Skeletal muscle cell (primary cell): ENCODE results near the gene SIM2.

ENCODE experiments used
- DNase-seq: peaks from one replicate; pipeline ENCODE4 v3.0.0-alpha.2; 2010; ENCODE audit warnings: low read depth
- H3K4me3 ChIP-seq: 2 replicates; pipeline ENCODE4 v1.5.1; 2011; ENCODE audit warnings: low read depth, mild to moderate bottlenecking, control low read depth, low read length, moderate library complexity

Gene SIM2

GRCh38 chr21:36684957-36685714, 13.8 kb upstream of the SIM2 start:
- no peak overlapping the region for H3K4me3 ChIP-seq
- no peak for DNase-seq

DNA sequence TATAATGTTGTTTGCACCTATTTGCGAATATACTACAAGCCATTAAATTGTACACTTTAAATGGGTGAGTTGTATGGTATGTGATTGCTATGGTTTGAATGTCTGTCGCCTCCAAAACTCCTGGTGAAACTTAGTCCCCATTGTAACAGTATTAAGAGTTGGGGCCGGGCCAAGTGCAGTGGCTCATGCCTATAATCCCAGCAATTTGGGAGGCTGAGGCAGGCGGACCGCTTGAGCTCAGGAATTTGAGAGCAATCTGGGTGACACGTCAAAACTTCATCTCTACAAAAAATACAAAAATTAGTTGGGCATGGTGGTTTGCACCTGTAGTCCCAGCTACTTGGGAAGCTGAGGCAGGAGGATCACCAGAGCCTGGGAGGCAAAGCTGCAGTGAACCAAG, 12.0 kb upstream of the SIM2 start:
- DNase-seq, result no peak
- H3K4me3 ChIP-seq, result no peak overlapping the region

GRCh38 chr21:36688324-36688723, 10.6 kb upstream of the SIM2 start:
- no peak overlapping the region for H3K4me3 ChIP-seq
- no peak for DNase-seq

- H3K4me3 ChIP-seq, result no peak overlapping the region
- DNase-seq, result no peak
Observed at GRCh38 chr21:36689324-36689723, 9.6 kb upstream of the SIM2 start.

GRCh38 chr21:36690628-36691554, 8.0 kb upstream of the SIM2 start:
- H3K4me3 ChIP-seq, result no peak overlapping the region
- no peak for DNase-seq

- no peak overlapping the region for H3K4me3 ChIP-seq
- DNase-seq, result no peak
Observed at GRCh38 chr21:36691555-36692041, 7.3 kb upstream of the SIM2 start.

GRCh38 chr21:36692114-36692834, 6.6 kb upstream of the SIM2 start:
- H3K4me3 ChIP-seq, result no peak overlapping the region
- DNase-seq, result no peak

DNA sequence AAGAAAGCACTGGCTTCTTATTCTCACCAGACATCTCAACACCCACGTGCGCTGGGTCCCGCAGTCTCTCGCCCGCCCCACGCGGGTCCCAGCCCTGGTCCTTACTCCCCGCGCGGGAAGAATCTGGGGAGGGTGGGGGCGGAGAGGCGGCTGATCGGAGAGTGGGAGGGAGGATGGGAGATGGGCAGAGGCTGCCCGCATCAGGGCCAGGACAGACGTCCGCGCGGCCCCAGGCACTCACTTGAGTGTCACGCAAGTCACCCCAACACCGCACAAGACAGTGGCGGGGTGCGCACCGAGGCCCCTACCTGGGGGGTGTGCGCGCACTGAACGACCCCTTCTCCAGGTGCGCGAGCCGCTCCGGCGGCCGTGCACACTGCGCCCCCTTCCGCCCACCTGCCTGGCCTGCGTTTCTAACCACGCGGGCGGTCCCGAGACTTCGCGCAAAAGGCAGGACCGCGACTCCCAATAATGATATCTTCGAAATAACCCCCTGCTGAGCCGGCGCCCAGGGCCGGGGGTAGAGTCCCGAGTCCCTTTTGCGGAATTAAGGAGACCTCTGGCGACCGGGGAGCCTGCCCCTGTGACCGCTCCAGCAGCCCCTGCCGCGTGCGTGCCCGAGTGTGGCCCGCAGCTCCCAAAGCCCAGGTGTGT, 6.0 kb upstream of the SIM2 start:
- peak overlapping the region; percentile 5 for H3K4me3 ChIP-seq
- no peak for DNase-seq

DNA sequence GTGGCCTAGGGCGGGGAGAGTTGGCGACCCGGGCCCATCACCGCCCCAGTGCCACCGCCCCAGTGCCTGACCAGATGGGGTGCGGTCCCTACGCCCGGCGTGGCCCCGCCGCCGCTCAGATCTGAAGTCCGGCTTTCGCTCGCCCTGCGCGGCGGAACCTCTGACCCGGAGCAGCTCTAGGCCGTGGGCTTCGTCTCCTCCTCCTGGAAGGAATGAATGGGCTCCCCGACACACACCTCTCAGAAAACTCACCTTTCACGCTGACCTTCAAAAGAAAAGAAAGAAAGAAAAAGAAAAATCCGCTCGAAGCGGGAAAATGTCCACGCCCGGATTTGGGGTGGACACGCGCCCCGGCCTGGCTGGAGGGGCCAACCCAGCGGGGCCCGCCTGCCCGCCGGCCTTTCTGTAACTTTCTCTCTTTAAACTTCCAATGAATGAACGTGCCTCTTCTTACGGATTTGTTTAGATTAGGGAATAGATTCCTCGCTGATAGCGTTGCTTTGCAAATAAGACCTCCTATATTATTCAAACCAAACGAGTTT, 5.4 kb upstream of the SIM2 start:
- no peak overlapping the region for H3K4me3 ChIP-seq
- no peak for DNase-seq

DNA sequence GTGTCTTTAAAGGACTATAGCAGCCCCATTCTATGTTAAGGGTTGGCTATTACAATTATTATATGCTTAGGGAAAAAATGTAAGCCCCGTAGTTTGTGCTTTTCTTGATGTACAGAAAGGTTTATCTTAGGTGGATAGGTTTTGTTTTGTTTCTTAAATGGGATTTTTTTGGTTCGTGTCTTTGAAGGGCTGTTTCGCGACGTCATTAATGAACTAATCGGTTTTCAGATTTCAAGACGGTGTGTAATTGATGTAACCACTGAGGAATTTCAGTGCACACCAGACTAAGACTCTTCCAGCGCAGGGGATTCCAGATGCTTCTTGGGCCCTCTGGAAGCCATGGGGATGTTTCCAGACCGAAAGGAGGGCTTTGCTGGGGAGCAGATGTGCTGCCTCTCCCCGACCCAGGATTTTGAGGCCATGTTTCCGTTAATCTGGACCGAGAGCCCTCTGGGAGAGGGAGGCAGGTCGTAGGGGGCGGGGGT, 4.8 kb upstream of the SIM2 start:
- no peak overlapping the region for H3K4me3 ChIP-seq
- no peak for DNase-seq

DNA sequence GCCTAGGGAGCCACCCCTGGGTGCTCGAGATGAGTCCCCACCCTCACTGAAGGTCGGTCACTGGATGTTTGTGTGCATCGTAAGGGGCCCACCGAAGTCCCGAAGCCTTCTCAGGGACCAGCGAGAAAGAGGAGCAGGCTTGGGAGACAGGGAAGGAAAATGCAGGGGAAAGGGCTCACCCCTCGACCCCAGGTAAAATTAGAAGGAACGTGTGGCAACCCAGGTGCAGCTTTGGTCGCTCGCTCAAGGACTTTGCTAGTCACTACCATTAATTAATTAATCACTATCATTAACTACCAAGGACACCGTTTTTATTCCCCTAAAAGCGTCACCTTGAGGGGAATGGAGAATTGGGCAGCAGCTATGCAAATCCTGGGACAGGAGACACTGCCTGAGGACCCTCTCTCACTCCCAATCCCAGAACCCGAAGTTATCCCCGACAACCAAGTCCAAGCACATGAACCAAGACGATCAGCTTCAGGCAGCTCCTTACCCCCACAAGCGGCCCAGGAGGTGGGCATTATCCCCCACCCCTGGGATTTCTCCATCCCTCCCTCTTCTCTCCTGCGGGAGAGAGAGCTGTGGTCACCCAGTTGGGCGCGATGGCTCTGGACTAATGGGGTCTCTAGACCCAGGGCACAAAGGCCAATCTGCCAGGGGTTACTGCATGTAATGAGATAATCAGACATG, 4.2 kb upstream of the SIM2 start:
- DNase-seq, result no peak
- no peak overlapping the region for H3K4me3 ChIP-seq

GRCh38 chr21:36695283-36695634, 3.7 kb upstream of the SIM2 start:
- DNase-seq, result no peak
- no peak overlapping the region for H3K4me3 ChIP-seq

GRCh38 chr21:36695671-36696389, 3.1 kb upstream of the SIM2 start:
- no peak for DNase-seq
- no peak overlapping the region for H3K4me3 ChIP-seq

DNA sequence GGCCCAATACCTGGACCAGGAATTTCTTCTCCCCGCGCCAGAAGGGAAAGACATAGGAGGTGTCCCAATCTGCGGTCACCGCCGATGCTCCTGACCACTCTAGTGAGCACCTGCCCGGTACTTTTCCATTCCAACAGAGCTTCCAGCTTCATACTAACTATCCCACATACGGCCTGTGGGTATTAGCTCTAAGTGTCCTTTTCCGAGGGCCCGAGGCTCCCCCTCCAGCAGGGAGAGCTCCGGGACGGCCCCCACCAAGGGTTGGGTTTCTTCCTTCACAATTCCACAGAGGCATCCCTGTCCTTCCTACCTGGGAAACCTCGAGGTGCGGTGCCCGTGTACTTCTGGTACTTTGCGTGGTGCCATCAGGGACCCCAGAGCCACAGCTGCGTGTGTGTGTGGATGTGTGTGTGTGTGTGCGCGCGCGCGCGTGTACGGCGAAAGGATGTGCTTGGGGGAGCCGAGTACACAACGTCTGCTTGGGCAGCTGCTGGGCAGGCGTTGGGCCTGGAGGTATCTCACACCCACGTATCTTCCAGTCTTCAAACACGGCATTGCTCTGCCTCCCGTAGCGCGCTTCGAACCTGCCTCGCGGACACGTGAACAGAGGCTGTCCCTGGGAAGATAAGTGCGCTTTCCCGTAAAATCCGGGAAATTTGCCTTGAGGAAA, 2.4 kb upstream of the SIM2 start:
- H3K4me3 ChIP-seq, result no peak overlapping the region
- no peak for DNase-seq

DNA sequence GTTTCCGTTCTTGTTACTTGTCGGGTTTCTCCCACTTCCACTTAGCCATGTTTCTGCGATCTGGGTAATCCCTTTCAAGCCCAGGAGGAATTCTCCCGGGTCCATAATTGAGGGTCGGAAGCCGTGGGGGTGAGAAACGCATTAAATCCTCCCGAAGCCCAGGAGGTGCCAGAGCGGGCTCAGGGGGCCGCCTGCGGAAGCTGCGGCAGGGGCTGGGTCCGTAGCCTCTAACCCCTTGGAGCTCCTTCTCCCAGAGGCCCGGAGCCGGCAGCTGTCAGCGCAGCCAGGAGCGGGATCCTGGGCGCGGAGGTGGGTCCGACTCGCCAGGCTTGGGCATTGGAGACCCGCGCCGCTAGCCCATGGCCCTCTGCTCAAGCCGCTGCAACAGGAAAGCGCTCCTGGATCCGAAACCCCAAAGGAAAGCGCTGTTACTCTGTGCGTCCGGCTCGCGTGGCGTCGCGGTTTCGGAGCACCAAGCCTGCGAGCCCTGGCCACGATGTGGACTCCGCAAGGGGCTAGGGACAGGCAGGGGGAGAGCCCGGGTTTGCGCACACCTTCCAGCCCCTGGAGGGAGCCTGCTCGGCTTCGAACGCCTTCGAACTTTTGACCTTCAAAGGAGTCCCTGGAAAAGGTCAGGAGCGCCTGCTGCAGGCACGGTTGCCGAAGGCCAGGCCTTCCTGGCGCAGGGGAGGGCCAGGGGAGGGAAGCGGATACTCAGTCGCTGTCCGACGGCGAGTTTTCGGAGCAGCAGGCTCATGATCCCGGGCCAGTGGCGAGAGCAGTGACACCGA, 1.7 kb upstream of the SIM2 start:
- no peak for DNase-seq
- H3K4me3 ChIP-seq, result peak overlapping the region; percentile 55

- no peak for DNase-seq
- H3K4me3 ChIP-seq, result peak overlapping the region; percentile 55
Observed at GRCh38 chr21:36697851-36698384, 997 bp upstream of the SIM2 start.
